ENCODE measurements around the gene SNRPA.

Gene SNRPA

GRCh38 chr19:40804783-40805242, 53.8 kb downstream of the SNRPA start:
- DNase-seq (ENCODE audit: low spot score), result no peak
- in situ Hi-C loops (cut with MboI; ENCODE audit: low sequenced_read_pairs, unreplicated experiment), result no loop called here
- TF ChIP-seq CTCF (IDR thresholded peaks at IDR 0.05; ENCODE audit: borderline replicate concordance, control extremely low read depth, extremely low read depth, insufficient read depth, missing control alignments), result no peak

GRCh38 chr19:40805258-40805868, 54.4 kb downstream of the SNRPA start:
- no peak for TF ChIP-seq CTCF (IDR thresholded peaks at IDR 0.05; ENCODE audit: borderline replicate concordance, control extremely low read depth, extremely low read depth, insufficient read depth, missing control alignments)
- in situ Hi-C loops (cut with MboI; ENCODE audit: low sequenced_read_pairs, unreplicated experiment), result no loop called here
- DNase-seq (ENCODE audit: low spot score), result no peak

GRCh38 chr19:40806423-40807146, 55.6 kb downstream of the SNRPA start:
- in situ Hi-C loops (cut with MboI; ENCODE audit: low sequenced_read_pairs, unreplicated experiment), result no loop called here
- peak; percentile 84 for DNase-seq (ENCODE audit: low spot score)
- peak; percentile 61 for TF ChIP-seq CTCF (IDR thresholded peaks at IDR 0.05; ENCODE audit: borderline replicate concordance, control extremely low read depth, extremely low read depth, insufficient read depth, missing control alignments)

GRCh38 chr19:40807147-40808020, 56.4 kb downstream of the SNRPA start:
- no peak for TF ChIP-seq CTCF (IDR thresholded peaks at IDR 0.05; ENCODE audit: borderline replicate concordance, control extremely low read depth, extremely low read depth, insufficient read depth, missing control alignments)
- in situ Hi-C loops (cut with MboI; ENCODE audit: low sequenced_read_pairs, unreplicated experiment), result no loop called here
- DNase-seq (ENCODE audit: low spot score), result no peak

- no peak for TF ChIP-seq CTCF (IDR thresholded peaks at IDR 0.05; ENCODE audit: borderline replicate concordance, control extremely low read depth, extremely low read depth, insufficient read depth, missing control alignments)
- in situ Hi-C loops (cut with MboI; ENCODE audit: low sequenced_read_pairs, unreplicated experiment), result no loop called here
- no peak for DNase-seq (ENCODE audit: low spot score)
These were observed 57.0 kb downstream of the SNRPA start for GRCh38 chr19:40808021-40808325.

GRCh38 chr19:40808497-40808896, 57.5 kb downstream of the SNRPA start:
- no peak for TF ChIP-seq CTCF (IDR thresholded peaks at IDR 0.05; ENCODE audit: borderline replicate concordance, control extremely low read depth, extremely low read depth, insufficient read depth, missing control alignments)
- in situ Hi-C loops (cut with MboI; ENCODE audit: low sequenced_read_pairs, unreplicated experiment), result no loop called here
- DNase-seq (ENCODE audit: low spot score), result no peak

All from GM13976 (cell line).